Colon (tissue), 2 donors: ENCODE data around the gene MLX.

Experiments used
- FAIRE-seq: peaks from 2 replicates; lab custom pipeline; 2012; peaks lifted over from hg19 to GRCh38; lab: Jason Lieb, UNC
- donor health status: control.
- donor health status: control.

Gene MLX, protein sequence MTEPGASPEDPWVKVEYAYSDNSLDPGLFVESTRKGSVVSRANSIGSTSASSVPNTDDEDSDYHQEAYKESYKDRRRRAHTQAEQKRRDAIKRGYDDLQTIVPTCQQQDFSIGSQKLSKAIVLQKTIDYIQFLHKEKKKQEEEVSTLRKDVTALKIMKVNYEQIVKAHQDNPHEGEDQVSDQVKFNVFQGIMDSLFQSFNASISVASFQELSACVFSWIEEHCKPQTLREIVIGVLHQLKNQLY

GRCh38 chr17:42566883-42567573, at the start of gene MLX:
TSS of gene MLX (plus strand) at chr17:42567100. CDS start at chr17:42567125, 25 bp downstream.
- FAIRE-seq = no peak

DNA sequence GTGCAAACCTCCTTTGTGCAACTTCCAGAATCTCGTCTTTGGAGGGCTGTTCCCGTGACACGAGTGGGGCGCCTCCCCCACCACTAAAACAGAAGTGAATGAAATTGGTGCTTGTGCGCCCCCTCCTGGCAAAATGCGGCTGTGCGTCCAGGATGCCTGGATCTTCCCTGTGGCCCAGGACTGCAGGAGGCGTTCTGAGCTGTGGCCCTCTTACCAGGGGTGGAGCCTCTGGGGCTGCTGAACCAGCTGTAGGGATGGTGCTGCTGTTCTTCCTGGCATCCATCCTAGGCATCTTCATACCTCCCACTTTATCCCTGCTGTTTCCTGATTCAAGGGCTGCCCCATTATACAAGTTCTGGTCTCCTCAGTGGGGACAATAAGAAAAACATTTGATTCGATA, 49.4 kb upstream of the MLX start:
- FAIRE-seq = no peak

DNA sequence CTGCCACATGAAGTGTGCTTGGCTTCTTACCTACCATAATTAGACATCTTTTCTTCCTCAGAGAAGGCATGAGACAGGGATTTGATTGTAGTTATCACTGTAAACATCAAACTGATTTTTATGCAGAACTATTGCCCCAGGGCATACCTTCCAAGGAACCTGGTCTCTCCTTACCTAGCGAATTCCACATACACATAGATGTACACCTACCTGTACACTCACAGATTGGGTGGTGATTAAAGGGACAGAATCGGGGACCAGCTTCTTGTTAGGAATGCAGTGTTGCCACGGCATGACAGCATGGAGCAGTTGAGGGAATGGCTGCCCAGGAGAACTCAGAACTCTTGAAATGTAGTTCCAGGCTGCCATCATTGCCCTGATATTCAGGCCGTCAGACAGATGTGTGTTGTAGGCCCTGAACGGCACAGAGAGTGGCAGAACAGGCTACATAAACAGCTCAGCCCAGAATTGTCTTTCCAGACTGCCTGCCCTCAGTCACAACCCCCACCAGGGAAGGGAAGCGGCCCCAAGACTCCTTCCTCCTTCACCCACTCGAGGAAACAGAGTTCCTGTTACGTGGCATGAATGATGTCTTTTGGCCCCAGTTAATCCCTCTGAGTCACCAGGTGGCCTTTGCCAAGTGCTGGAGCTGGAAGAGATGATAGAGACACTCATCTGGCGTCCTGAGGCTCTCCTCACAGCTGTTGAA, 48.7 kb upstream of the MLX start:
- FAIRE-seq = no peak

DNA sequence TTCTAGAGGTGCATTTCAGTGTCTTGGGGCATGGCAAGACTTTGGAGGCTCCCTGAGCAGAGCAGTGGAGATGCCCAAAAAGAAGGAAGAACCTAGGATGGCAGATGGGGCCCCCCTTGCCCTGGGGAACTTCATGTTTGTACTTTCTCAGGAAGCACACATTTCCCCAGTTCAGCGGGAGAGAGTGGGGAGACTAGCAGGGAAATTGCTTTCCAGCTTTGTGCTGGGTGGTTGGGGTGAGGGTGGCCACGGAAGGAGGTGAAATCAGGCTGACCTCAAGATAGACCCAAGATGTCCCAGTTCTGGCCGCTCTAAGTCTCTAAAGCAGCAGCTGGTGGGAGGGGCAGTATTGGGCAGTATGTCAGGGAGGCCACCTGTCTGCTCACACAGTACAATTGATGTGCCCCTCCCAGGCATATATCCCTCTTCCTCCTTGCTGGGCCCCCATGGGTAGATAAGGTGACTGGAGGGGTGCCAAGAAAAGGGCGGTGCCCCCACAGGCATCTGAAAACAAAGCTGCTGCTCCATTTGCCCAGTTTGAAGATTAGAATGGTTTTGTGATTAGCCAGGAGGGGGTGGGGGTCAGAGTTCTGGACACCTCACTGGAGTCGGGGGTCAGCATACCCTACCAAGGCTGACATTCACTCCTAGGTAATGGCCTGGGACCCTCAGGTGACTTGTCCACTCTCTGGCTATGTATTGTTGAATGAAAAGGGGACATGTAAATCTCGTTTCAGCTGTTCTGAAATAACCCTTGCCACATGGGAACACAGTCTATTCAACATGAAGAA, 48.0 kb upstream of the MLX start:
- no peak for FAIRE-seq

GRCh38 chr17:42519546-42520491, 47.1 kb upstream of the MLX start:
- no peak for FAIRE-seq

GRCh38 chr17:42520540-42520951, 46.4 kb upstream of the MLX start:
- no peak for FAIRE-seq

DNA sequence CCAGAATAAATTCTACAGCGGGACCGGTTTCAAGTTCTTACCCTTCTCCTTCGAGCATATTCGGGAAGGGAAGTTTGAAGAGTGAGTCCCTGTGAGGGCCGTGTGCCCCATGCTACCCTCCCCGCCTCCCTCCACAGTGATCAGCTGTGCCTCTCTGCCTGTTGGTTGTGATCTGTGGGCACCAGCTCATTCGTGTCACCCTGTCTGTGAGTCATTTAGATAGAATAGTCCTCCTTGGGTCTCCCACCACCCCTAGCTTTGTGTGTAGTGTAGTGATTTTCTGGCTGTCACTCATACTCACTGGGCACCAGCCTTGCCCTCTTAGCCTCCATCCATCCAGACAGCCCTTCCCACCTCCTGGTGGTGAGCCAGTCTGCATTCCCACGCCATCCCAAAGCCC, 45.9 kb upstream of the MLX start:
- FAIRE-seq = no peak

- FAIRE-seq = no peak
Observed at GRCh38 chr17:42521666-42522262, 45.1 kb upstream of the MLX start.

DNA sequence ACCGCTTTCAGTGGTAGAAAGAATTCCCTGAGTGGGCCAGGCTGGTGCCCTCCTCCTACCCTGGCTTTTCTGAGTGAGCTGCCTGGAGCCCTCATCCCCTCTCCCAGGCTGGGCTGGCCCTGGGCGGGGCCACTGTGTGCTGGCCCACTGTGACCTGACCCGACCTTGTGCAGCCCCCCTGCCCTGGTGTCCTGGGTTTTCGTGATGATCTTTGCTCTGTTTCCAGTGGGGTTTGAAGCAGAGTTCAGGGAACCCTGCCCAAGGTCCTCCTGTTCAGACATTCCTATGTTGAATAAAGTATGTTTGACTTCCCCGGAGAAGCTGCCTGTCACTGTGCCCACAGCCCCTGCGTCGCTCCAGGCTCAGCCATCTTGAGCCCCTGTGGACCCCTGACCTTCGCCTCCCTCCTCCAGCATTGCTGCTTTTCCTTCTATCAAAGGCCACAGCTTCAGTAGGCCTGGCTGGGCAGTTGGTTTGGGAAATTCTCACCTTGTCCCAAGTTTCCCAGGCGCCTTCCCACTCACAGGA, 44.6 kb upstream of the MLX start:
- FAIRE-seq = no peak

GRCh38 chr17:42522798-42523278, 44.1 kb upstream of the MLX start:
- no peak for FAIRE-seq

DNA sequence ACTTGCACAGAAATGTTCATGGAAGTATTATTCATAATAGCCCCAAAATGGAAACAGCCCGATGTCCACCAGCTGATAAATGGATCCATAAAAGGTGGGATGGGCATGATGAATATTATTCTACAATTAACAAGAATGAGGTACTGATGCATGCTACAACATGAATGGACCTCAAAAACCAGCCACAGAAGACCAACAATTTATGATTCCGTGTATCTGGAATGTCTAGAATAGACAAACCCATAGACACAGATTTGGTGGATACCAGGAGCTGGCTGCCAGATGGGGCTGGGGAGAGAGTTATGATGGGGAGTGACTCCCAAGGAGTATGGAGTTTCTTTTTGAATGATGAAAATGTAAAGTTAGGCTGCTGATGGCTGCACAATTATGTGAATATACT, 41.7 kb upstream of the MLX start:
- FAIRE-seq = no peak

- no peak for FAIRE-seq
Observed at GRCh38 chr17:42526031-42526444, 40.9 kb upstream of the MLX start.

DNA sequence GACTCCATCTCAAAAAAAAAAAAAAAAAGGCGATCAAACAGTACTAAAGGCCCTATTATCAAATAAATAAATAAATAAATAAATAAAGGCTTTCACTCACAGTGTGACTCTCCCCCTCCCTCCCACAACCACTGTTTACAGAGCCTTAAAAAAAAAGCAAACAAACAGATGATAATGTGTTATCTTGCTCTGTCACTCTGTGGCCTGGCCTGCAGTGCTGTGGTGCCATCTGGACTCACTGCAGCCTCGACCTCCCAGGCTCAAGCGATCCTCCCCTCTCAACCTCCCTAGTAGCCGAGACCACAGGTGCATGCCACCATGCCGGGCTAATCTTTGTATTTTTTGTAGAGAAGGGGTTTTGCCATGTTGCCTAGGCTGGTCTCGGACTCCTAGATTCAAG, 39.0 kb upstream of the MLX start:
- FAIRE-seq = no peak

DNA sequence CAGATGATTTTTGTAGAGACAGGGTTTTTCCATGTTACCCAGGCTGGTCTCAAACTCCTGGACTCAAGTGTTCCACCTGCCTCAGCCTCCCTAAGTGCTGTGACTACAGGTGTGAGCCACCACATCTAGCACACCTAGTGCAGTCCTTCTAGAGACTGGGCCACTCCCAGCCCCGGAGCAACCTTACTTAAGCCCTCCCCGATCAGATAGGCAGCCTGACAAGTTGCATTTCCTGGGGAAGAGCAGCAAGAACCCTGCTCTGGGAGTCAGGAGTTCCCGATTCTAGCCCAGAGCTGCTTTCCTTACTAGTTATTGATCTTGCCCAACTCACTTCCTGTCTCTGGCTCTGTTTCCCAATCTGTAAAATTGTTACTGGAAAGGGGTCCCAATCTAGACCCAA, 37.8 kb upstream of the MLX start:
- no peak for FAIRE-seq

GRCh38 chr17:42530952-42531454, 35.9 kb upstream of the MLX start:
- no peak for FAIRE-seq

DNA sequence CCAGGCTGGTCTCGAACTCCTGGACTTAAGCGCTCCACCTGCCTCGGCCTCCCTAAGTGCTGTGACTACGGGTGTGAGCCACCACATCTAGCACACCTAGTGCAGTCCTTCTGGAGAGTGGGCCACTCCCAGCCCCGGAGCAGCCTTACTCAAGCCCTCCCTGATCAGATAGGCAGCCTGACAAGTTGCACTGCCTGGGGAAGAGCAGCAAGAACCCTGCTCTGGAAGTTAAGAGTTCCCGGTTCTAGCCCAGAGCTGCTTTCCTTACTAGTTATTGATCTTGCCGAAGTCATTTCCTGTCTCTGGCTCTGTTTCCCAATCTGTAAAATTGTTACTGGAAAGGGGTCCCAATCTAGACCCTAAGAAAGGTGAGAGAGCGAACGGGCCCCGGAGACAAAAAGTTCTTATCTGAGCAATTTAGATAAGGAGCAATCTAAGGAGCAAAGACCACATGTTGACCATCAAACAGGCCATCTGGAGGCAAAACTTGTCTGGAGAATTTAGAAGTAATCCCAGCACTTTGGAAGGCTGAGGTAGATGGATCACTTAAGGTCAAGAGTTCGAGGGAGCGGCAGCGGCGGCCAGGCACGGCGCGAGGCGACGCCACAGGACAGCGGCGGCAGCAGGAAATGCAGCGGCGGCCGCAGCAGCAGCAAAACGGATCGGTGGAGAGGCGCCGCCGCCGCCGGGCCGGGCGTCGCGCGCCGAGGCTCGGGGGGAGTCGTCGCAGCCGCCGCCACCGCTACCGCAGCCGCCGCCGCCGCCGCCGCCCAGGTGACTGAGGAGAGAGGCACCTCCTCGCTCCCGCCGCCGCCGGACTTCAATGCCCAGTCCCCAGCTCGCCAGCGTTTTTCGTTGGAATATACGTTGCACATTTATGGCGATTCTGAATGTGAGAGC, 35.2 kb upstream of the MLX start:
- FAIRE-seq = no peak

DNA sequence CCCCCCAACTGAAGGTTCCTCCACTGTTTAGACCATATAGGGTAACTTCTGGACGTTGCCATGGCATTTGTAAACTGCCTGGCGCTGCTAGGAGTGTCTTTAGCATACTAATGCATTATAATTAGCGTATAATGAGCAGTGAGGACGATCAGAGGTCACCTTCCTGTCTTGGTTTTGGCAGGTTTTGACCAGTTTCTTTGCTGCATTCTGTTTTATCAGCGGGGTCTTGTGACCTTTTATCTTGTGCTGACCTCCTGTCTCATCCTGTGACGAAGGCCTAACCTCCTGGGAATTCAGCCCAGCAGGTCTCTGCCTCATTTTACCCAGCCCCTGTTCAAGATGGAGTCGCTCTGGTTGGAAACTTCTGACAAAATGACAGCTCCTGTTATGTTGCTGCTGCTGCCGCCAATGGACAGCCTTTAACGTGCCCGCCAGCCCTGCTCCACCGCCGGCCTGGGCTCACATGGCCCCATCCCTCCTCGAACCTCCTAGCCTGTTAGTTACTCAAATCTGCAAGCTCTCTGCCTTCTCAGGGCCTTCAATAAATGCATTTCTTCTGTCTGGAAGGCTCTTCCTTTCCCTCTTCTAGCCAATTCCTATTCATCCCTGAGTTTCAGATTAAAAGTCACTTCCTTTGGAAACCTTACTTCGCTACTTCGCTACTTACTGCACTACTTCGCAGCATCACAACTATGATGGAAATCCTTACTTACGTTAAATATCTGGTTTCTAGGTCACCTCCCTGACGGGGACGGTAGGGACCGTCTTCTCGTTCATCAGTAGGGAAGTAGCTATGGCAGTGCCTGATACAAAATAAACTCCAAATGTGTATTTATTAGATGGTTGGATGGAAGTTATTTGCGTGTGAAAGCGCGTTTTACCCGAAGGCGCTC, 31.5 kb upstream of the MLX start:
- no peak for FAIRE-seq

- FAIRE-seq = no peak
Observed at GRCh38 chr17:42536048-42536371, 30.9 kb upstream of the MLX start, which contains the start of gene NAGLU. TSS of gene NAGLU (plus strand) at chr17:42536241. CDS start at chr17:42536273, 32 bp downstream.
